ENCODE results near the gene PCCA.

- TF ChIP-seq CTCF (IDR thresholded peaks at IDR 0.05; ENCODE audit: borderline replicate concordance, extremely low read depth, low read length, poor library complexity, severe bottlenecking) (no peak), EZH2 (IDR thresholded peaks at IDR 0.05; ENCODE audit: borderline replicate concordance, low read depth, low read length, severe bottlenecking) (no peak)
Observed at GRCh38 chr13:100534911-100535310, 446.0 kb downstream of the PCCA start.

Data from DND-41 (cell line).